A549 treated with AZD2906 at 1 μM for 4 hours (cell line): Measurements from ENCODE around the gene C2CD4A. TPM values are rescaled to one million over a fixed set of nuclear protein-coding genes. Genes with fewer than 3 reads are reported as not detected.

ENCODE experiments used
- total RNA-seq: library from RNA; stranded (reverse); fragments of 200-300 nt; extraction: Qiagen RNA extraction; gene quantifications from 5 replicates; pipeline ENCODE4 v1.2.3, GENCODE V29; 2022

C2CD4A gene, protein sequence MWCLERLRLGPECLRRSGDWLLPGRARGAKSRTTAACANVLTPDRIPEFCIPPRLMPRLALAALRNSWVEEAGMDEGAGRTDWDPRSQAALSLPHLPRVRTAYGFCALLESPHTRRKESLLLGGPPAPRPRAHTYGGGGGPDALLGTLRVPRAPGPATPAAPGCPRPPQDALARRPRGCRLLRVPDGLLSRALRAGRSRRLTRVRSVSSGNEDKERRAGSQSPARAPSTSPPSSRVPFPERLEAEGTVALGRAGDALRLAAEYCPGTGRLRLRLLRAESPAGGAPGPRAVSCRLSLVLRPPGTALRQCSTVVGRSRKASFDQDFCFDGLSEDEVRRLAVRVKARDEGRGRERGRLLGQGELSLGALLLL
- total RNA-seq: 0.11 to 0.21 TPM (median 0.14 TPM) in 5 replicates

DNA sequence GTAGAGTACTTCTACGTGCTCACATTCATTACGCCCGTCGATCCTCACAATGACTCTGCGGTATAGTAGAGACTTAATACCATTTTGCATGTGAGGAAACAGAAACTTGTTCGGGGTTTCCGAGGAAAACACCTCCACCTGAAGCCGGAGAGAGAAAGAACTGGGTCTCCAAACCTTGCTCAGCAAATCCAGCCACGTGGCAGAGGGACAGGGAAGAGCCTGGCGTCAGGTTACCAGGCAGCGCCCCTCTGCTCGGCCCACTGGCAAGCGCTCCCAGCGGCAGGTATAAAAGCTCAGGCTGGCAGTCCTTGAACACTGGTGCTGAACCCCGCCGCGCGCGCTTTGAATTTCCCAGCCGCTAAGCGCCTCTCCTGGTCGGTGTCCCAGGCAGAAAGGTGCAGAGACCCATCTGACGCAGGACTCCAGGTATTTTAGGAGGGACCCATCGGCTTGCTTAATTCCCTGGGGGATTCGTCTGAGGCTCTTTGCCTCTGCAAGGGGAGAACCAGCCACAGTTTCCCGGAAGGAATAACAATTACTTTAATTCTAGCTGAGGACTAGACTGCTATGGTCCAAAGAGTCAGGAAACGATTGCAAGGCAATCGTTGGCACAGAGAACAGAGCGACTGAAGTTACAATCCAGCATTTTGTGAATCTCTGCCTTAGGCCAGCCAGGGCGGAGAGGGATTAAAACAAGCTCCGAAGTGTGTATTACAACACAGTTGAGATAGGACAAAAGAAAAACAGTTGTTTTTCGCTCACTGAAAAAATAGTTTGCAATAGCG, at the start of gene C2CD4A:
TSS of gene C2CD4A (plus strand) at position 315 of the 785 bp plus-strand sequence. CDS start 637 bp downstream, outside the sequence.

DNA sequence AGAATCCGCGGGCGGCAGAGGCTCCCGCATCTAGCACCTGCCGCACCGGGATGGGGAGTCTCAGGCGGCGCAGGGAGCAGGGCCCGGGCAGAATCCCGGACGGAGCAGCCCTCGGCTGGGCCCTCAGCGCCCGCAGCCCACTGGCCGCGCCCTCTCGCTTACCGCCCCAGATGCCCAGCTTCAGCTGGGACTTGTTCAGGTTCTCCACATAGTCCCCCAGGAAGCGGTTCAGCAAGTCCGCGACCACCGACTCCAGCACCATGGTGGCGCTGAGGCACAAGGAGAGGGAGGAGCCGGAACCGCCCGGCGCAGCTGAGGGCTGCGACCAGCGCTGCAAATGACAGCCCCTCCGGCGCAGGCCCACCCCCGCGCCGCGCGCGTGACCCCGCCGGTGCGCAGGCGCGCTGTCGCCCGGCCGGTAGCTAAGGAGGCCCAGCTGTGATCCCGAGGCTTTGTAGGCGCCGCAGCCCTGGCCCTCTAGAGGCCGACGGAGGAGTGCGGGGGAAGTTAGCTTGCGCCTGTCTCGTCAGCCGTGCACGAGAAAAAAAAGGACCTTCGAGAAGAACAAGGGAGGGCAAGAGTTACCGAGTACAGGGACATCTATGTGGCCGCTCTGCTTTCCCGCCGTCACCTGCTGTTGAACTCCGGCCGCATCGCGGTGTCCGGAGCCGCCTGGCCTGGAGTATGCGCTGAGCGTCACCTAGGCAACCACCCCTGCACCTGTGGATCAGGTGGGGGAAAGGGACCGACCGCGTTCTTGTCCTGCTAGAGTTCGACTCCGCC, 6.5 kb upstream of the C2CD4A start, which contains the start of gene VPS13C:
TSS of gene VPS13C (minus strand) at position 335 of the 783 bp plus-strand sequence. CDS start at position 262, 73 bp downstream.

Other genes with a start within 250 kb of the C2CD4A start
- gene VPS13C, start 6.5 kb upstream of the C2CD4A start, total RNA-seq: 9.6 to 13.2 TPM (median 11.3 TPM) in 5 replicates
- 0.10 to 0.37 TPM (median 0.24 TPM) in 5 replicates for gene C2CD4B, start 98.3 kb downstream of the C2CD4A start, total RNA-seq